Osteocyte (in vitro differentiated cells): ENCODE measurements around the gene AACS. TPM values are rescaled to one million over a fixed set of nuclear protein-coding genes. Genes with fewer than 3 reads are reported as not detected.

Experiments used
- DNase-seq: peaks from one replicate; pipeline ENCODE4 v3.0.0; 2021; ENCODE audit warnings: mixed read lengths; ENCODE audit not compliant: unreplicated experiment; ENCODE audit errors: extremely low spot score
- H3K27ac Mint-ChIP-seq: one replicate; pipeline ENCODE4 v1.8.0; 2021; ENCODE audit warnings: mild to moderate bottlenecking, mixed read lengths; ENCODE audit not compliant: unreplicated experiment
- H3K27me3 Mint-ChIP-seq: one replicate; pipeline ENCODE4 v1.8.0; 2021; ENCODE audit warnings: mixed read lengths; ENCODE audit not compliant: unreplicated experiment
- H3K36me3 Mint-ChIP-seq: one replicate; pipeline ENCODE4 v1.8.0; 2021; ENCODE audit warnings: mixed read lengths; ENCODE audit not compliant: unreplicated experiment
- H3K4me1 Mint-ChIP-seq: one replicate; pipeline ENCODE4 v1.8.0; 2021; ENCODE audit warnings: mixed read lengths; ENCODE audit not compliant: unreplicated experiment
- H3K4me3 Mint-ChIP-seq: one replicate; pipeline ENCODE4 v1.8.0; 2021; ENCODE audit warnings: mild to moderate bottlenecking, moderate library complexity, mixed read lengths; ENCODE audit not compliant: unreplicated experiment
- H3K9me3 Mint-ChIP-seq: one replicate; pipeline ENCODE4 v1.8.0; 2021; ENCODE audit warnings: mixed read lengths; ENCODE audit not compliant: unreplicated experiment
- total RNA-seq: library from RNA; stranded (reverse); gene quantifications from 2 replicates; pipeline ENCODE4 v1.2.1, GENCODE V29; 2021
- TF ChIP-seq, protein P1 (sequence below): fragments of 200-600 bp; sonication (generic); IDR thresholded peaks from 2 replicates; pipeline ENCODE4 v1.5.0; 2021; ENCODE audit warnings: antibody characterized with exemption, mild to moderate bottlenecking, moderate library complexity

Gene AACS
- total RNA-seq, 1 donor from 2014 or later = 22.0 TPM

DNA sequence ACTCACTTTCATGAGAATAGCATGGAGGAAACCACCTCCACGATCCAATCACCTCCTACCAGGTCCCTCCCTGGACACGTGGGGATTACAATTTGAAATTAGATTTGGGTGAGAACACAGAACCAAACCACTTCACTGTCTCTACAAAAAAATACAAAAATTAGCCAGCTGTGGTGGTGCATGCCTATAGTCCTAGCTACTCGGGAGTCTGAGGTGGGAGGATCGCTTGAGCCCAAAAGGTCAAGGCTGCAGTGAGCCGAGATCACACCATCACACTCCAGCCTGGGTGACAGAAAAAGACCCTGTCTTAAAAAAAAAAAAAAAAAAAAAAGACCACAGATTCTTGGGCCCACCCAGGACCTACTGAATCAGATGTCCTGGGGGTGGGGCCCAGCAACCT is 43.5 kb upstream of the AACS start:
- TF ChIP-seq, protein P1, sequence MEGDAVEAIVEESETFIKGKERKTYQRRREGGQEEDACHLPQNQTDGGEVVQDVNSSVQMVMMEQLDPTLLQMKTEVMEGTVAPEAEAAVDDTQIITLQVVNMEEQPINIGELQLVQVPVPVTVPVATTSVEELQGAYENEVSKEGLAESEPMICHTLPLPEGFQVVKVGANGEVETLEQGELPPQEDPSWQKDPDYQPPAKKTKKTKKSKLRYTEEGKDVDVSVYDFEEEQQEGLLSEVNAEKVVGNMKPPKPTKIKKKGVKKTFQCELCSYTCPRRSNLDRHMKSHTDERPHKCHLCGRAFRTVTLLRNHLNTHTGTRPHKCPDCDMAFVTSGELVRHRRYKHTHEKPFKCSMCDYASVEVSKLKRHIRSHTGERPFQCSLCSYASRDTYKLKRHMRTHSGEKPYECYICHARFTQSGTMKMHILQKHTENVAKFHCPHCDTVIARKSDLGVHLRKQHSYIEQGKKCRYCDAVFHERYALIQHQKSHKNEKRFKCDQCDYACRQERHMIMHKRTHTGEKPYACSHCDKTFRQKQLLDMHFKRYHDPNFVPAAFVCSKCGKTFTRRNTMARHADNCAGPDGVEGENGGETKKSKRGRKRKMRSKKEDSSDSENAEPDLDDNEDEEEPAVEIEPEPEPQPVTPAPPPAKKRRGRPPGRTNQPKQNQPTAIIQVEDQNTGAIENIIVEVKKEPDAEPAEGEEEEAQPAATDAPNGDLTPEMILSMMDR = no peak
- Mint-ChIP-seq H3K4me3 (no peak overlapping the region), H3K4me1 (no peaks in the 10 kb centered on the region), H3K27me3 (no peaks in the 10 kb centered on the region), H3K36me3 (no peaks in the 10 kb centered on the region), H3K9me3 (no peaks in the 10 kb centered on the region), H3K27ac (no peak overlapping the region)
- no peak for DNase-seq

DNA sequence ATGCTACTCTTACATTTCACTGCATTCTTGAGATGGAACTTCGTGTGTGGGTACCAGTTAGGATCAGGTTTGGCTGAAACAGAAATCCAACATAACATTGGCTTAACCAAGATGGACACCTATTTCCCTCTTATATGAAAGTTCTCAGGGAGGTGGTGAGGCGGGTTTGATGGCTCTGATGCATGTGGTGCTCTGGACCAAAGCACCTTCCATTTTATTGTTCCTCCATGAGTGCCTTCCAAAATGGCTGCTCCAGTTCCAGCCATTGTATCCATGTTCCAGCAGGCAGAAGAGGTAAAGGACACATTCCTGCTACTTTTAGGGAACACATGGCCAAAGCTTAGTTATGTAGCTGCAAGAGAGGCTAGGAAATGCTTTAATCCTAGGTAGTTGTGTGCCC is 42.2 kb upstream of the AACS start:
- Mint-ChIP-seq H3K4me1 (no peaks in the 10 kb centered on the region), H3K4me3 (no peak overlapping the region), H3K27me3 (no peaks in the 10 kb centered on the region), H3K9me3 (no peaks in the 10 kb centered on the region), H3K27ac (no peak overlapping the region), H3K36me3 (no peaks in the 10 kb centered on the region)
- TF ChIP-seq, protein P1 = no peak
- DNase-seq = no peak

DNA sequence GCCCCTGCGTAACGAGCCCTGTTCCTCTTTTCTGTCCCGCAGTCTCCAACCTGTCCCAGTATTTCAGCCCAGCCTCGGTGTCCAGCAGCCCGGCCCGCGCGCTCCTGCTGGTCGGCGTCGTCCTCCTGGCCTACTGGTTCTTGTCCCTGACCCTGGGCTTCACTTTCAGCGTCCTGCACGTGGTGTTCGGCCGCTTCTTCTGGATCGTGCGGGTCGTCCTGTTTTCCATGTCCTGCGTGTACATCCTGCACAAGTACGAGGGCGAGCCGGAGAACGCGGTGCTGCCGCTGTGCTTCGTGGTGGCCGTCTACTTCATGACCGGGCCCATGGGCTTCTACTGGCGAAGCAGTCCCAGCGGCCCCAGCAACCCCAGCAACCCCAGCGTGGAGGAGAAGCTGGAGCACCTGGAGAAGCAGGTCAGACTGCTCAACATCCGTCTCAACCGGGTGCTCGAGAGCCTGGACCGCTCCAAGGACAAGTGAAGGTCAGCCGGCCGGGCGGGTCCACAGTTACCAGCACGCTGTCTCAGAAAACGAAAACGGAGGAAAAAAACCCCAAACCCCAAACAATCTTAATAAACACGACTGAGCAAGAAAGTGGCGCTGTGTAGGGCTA is 40.2 kb upstream of the AACS start:
- Mint-ChIP-seq H3K4me1 (no peaks in the 10 kb centered on the region), H3K36me3 (no peaks in the 10 kb centered on the region), H3K27ac (no peak overlapping the region), H3K4me3 (no peak overlapping the region), H3K27me3 (no peaks in the 10 kb centered on the region), H3K9me3 (no peaks in the 10 kb centered on the region)
- TF ChIP-seq, protein P1 = no peak
- DNase-seq = no peak

DNA sequence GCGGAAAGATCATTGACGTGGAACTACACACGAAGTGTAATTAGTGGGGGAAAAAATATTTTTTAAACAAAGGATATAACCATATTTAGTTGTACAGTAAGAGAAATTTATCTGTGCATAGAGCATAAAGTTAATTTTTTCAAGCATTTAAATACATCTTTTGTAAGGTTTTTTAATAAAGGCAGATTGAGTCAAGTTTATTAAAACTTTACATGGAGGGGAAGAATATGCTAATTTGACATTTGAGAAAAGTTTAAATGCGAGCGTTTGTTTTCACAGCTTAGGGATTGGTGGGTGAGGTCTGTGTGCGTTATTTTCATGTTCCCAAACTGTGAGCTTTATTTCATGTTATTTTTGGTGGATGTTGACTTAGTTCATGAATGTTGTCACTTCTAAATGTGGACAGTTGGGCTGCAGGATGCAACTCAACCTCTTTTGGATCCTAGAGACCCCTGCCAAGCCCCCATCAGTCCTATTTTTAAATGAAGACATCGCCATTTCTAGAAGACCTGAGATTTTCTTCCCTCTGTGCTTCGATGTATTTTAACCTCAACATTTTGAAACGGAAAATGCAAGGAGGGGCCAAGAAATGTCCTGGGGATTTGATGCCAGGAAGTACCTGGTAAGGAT is 39.5 kb upstream of the AACS start:
- Mint-ChIP-seq H3K4me3 (no peak overlapping the region), H3K27me3 (no peaks in the 10 kb centered on the region), H3K4me1 (no peaks in the 10 kb centered on the region), H3K36me3 (no peaks in the 10 kb centered on the region), H3K9me3 (no peaks in the 10 kb centered on the region), H3K27ac (no peak overlapping the region)
- DNase-seq = no peak
- TF ChIP-seq, protein P1 = no peak

DNA sequence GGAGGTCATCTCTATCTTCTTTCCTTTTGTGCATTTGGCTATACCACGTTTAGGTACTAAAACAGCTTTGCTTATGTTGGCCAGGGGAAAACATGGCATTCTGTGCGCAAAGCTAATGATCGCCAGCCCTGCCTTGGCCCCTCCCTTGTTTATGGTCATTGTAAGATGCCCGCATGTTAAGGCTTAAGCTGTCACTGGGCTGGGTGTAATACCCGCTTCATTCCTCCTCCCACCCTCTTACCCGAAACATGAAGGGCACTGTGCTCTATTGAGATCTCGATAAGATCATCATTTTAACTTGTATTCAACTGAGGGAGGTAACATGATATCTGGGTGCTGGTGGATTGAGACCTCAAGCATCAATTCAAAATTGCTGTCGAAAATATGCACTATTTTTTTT is 37.1 kb upstream of the AACS start:
- no peak for DNase-seq
- TF ChIP-seq, protein P1 = no peak
- no peak overlapping the region for H3K4me3 Mint-ChIP-seq
- no peaks in the 10 kb centered on the region for H3K36me3 Mint-ChIP-seq
- no peaks in the 10 kb centered on the region for H3K4me1 Mint-ChIP-seq
- no peaks in the 10 kb centered on the region for H3K9me3 Mint-ChIP-seq
- H3K27me3 Mint-ChIP-seq = no peaks in the 10 kb centered on the region
- H3K27ac Mint-ChIP-seq = no peak overlapping the region
